ENCODE measurements around the gene HEATR5B.
"Not testable (repeated sequence)": the region's sequence is repeated elsewhere in the genome, so short reads cannot be mapped to it uniquely, and the experiment has no call there.

Gene HEATR5B

GRCh38 chr2:37061013-37061711 is 23.0 kb downstream of the HEATR5B start:
- no peak for DNase-seq

DNA sequence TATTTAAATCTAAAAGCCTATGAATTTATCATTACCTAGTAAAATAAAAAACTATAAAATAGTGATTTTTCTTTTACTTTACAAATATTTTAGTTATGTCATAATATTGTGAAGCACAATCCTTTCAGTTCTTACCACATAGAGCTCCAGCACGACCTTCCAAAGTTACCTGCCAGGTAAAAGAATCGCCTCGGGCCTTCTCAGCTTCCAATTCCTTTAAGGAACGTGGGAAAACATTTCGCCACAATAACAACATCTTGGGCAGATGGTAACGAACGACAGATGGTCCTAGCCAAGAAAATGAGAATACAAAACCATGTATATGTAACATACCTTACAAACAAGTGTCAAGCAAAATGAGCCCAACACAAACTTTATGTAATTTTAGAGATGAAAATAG is 23.7 kb downstream of the HEATR5B start:
- no peak for DNase-seq

- no peak for DNase-seq
Measured at GRCh38 chr2:37059841-37060240, 24.3 kb downstream of the HEATR5B start.

GRCh38 chr2:37052600-37053332 is 31.4 kb downstream of the HEATR5B start:
- no peak for DNase-seq

DNA sequence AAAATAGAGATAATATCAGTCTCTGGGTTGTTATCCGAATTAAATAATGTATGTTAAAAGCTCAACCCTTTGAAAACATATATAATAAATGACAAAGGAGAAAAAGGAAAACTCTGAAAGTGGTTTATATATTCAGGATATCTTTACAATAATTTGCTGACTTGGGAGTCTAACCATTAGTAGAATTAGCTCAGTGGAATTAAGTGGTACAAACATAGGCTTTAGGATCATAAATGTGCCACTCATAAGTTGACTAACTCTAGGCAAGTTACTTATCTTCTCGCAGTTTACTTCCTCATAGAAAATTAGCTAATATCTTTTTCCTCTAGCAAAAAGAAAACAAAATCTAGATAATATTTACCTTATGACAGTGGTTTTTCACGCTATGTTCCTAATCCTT is 44.6 kb downstream of the HEATR5B start:
- no peak for DNase-seq

DNA sequence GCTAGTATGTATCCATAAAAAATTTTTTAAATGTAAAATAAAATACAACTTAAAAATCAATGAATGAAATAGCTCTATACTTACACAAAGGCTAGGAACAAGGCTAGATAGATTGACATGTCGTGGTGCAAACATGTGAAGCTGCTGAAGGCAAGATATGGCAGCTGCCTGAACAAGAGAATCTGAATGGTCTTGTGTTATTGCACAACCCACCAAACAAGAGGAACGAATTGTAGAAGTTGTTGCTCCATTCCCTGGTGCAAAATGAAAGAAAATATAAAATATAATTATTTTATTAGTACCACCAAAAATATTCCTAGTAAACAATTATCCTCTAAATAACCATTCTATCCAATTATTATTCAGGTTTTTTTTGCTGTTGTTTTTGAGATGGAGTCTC is 46.4 kb downstream of the HEATR5B start:
- no peak for DNase-seq

GRCh38 chr2:37029758-37030157 is 54.4 kb downstream of the HEATR5B start:
- DNase-seq = no peak

DNA sequence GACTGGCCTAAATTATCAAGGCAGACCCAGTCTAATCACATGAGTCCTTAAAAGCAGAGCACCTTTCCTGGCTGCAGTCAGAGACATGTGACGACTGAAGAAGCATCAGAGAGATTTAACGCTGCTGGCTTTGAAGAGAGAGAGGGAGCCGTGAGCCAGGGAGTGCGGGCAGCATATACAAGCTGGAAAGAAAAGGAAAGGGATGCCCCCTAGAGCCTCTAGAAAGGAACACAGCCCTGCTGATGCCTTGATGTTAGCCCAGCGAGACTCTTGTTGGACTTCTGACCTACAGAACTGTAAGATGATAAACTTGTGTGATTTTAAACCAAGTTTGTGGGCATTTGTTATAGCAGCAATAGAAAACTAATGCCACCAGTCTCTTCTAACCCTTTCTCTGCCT is 58.1 kb downstream of the HEATR5B start:
- DNase-seq = no peak

GRCh38 chr2:37020887-37021796 is 63.0 kb downstream of the HEATR5B start:
- no peak for DNase-seq

DNA sequence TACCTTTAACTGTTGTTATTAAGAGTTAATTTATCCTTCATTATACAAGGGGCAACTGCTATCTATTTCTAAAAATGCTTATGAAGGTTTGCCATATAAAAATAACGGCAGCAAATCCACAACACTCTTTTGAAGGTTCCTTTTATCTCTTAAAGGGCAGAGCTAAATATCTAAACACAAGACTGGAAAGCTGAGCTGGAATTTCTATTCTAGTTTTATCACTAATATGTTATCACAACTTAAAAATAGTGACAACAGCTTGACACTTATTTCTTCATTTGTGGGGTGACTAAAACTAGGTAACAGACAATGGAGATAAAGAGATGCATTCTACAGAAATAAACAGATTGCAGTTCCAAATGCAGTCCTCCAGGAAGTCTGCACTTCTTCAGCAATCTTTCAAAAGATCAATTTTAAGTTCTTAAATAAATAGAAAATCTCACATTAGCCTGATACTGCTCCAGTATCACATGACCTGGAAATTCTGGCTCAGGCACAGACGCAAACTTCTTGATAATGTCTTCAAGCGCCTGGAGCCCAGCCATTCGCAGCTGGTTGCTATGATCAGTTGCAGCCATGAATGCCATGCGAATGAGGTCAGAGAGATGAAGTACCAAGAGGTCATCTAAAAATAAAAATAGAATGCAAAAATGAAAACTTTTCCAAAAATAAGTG is 63.8 kb downstream of the HEATR5B start:
- no peak for DNase-seq

DNA sequence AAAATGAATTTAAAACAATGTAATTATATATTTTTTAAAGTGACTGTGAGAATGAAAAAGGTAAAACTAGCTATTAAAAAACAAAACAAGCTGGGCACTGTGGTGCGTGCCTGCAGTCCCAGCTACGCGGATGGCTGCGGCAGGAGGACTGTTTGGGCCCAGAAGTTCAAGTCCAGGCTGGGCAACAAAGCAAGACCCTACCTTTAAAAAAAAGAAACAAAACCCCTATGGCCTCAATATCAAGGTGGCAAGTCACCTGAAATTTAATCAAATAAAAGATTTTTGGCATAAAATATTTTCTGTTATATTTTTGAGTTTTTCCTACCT is 70.9 kb downstream of the HEATR5B start:
- no peak for DNase-seq

GRCh38 chr2:37011130-37011529 is 73.0 kb downstream of the HEATR5B start:
- no peak for DNase-seq

DNA sequence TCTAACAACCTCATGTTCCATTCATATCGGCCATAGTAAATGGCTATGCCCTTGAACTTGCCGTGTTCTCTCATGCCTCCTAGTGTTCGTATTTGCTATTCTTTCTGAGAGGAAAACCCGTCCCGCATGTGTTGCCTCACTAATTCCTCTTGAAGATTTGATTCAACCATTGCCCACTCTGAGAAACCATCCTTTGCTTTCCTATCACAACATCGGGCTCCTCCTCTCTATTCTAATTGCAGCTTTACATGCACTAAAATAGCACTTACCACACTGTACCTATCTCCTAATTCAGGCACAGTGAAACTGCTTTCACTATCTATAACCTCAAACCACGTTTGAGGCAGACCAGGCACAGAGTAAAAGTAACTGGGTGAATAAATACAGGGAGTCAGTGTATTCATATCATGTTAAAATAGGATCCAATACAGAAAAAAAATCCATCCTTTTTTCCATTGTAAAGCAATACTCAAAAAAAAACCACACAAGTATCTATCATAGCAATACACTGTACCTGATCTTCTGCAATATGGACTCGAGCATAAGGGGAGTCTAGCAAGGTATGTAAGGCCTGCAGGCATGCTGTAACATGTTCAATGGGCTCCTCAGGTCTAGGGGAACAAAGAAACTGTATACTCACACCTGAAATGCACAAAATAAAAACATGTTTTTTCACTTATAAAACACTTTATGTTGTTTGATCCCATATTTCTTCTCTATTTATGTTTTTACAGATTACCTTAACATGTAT is 78.9 kb downstream of the HEATR5B start:
- no peak for DNase-seq

DNA sequence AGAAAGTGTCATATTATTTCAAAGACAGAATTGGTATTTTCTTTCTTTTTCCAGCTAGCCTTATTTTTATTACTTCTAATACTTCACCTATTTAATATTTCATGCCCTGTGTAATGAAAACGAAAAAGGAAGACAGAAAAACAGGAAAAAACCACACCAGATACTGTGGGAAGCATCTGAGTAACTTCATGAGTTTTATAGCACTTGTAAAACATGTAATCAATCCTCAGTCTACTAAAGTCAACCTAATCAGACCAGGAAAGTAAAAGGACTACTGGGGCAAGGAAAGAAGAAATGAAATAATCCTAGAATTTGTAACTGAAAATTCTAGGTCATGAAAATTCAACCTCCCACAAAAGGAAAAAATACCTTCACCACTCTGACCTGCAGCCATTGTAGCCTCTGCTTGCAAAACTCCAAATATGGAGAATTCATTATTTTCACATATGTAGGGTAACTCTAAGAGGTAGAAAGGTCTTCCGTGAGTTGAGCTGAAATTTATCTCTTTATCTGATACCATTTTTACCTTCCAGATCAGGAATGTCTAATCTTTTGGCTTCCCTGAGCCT is 83.1 kb downstream of the HEATR5B start:
- no peak for DNase-seq

DNA sequence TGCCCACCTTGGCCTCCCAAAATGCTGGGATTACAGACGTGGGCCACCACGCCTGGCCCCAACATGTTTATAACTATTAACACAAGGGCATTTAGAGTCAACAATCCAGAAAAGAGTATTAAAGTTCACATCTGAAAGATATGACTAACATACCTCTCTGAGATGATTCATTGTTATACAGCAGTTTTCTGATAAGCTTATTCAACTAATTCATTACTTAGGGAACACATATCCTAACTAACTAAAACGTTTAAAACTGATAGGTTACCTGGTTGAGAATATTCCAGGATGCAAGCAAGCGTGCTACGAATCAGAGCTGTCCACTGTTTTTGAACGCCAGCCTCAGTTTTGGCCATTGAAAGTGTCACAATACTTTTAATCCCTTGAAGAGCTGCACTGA is 83.9 kb downstream of the HEATR5B start:
- no peak for DNase-seq

- not testable (repeated sequence) for DNase-seq
Measured at GRCh38 chr2:36999416-36999815, 84.8 kb downstream of the HEATR5B start.

GRCh38 chr2:36993841-36994620 is 90.1 kb downstream of the HEATR5B start:
- no peak for DNase-seq

- DNase-seq = no peak
Measured at GRCh38 chr2:36988008-36988407, 96.2 kb downstream of the HEATR5B start.

GRCh38 chr2:36982467-36982866 is 101.7 kb downstream of the HEATR5B start:
- no peak for DNase-seq

DNA sequence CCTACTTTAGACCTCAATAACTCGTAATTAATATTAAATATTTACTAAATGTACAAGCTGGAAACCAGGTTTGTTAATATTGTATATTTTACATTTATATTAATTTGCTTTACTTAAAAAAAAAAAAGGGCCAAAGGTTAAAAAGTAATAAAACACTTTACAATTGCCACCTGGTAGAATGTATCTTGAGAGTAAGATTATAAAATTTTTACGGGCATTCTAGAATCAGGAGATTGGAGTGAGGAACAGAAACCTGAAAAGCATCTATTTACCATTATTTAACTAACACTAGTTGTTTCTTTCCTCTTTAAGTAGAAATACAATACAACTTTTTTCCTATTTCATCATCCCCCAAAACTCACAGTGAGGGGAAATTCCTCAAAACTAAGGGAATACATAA is 102.3 kb downstream of the HEATR5B start:
- DNase-seq = no peak

DNA sequence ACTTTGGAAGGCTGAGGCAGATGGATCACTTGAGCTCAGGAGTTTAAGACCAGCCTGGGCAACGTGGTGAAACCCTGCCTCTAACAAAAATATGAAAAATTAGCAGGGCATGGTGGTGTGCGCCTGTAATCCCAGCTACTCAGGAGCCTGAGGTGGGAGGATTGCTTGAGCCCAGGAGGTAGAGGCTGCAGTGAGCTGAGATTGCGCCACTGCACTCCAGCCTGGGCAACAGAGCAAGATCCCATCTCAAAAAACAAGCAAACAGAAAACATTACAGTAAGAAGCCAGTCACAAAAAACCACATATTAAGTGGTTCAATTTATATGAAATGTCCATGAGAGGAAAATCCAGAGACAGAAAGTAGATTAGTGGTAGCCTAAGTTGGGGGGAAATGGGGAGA is 105.2 kb downstream of the HEATR5B start:
- DNase-seq = not testable (repeated sequence)
